Activated CD4-positive, alpha-beta memory T cell treated with anti-CD3 and anti-CD28 coated beads, Interleukin-2, amount 10 ng/mL, durations not matched to agents 7 days and 5 days (primary cell): ENCODE results near the gene COL11A1. TPM values are rescaled to one million over a fixed set of nuclear protein-coding genes. Genes with fewer than 3 reads are reported as not detected.
"Not testable (repeated sequence)": the region's sequence is repeated elsewhere in the genome, so short reads cannot be mapped to it uniquely, and the experiment has no call there.

Experiments used
- CTCF ChIA-PET: fragments of 350-600 bp; sonication (Branson Sonifier 250); formaldehyde crosslinking; loops from one replicate; lab custom pipeline; 2021; ENCODE audit warnings: antibody characterized with exemption, inconsistent platforms; lab: Charles Lee
- POLR2A ChIA-PET: fragments of 350-600 bp; sonication (Branson Sonifier 250); formaldehyde crosslinking; loops from one replicate; lab custom pipeline; 2021; ENCODE audit warnings: antibody characterized with exemption; lab: Charles Lee
- DNase-seq: peaks from one replicate; pipeline ENCODE4 v3.0.0-alpha.2; 2020
- H3K27ac Mint-ChIP-seq: one replicate; pipeline ENCODE4 v1.8.0; 2021; ENCODE audit warnings: mild to moderate bottlenecking, mixed read lengths
- H3K27me3 Mint-ChIP-seq: one replicate; pipeline ENCODE4 v1.8.0; 2021; ENCODE audit warnings: mixed read lengths
- H3K36me3 Mint-ChIP-seq: one replicate; pipeline ENCODE4 v1.8.0; 2021; ENCODE audit warnings: low read depth, mixed read lengths
- H3K4me1 Mint-ChIP-seq: one replicate; pipeline ENCODE4 v1.8.0; 2021; ENCODE audit warnings: mixed read lengths
- H3K4me3 Mint-ChIP-seq: one replicate; pipeline ENCODE4 v1.8.0; 2021; ENCODE audit warnings: mild to moderate bottlenecking, mixed read lengths
- H3K9me3 Mint-ChIP-seq: one replicate; pipeline ENCODE4 v1.8.0; 2021; ENCODE audit warnings: mixed read lengths
- total RNA-seq, 2 experiments: library from RNA; stranded (reverse); gene quantifications; one replicate each; pipeline ENCODE4 v1.2.3, GENCODE V29; 2021

The COL11A1 gene
- total RNA-seq, 2 experiments from 2014 or later = not detected

- Mint-ChIP-seq H3K36me3 (no peaks in the 10 kb centered on the region), H3K27ac (no peak overlapping the region), H3K9me3 (peaks cover under 1% of the 10 kb centered on the region), H3K4me1 (no peaks in the 10 kb centered on the region), H3K27me3 (no peaks in the 10 kb centered on the region), H3K4me3 (no peak overlapping the region)
- CTCF ChIA-PET = no interaction called here
- POLR2A ChIA-PET = no interaction called here
- no peak for DNase-seq
Observed at GRCh38 chr1:102937401-102937800, 170.9 kb downstream of the COL11A1 start.

- H3K27ac Mint-ChIP-seq, H3K36me3 Mint-ChIP-seq, H3K4me1 Mint-ChIP-seq, POLR2A ChIA-PET, H3K9me3 Mint-ChIP-seq, DNase-seq, CTCF ChIA-PET, H3K4me3 Mint-ChIP-seq, H3K27me3 Mint-ChIP-seq: not testable (repeated sequence)
Observed at GRCh38 chr1:102933362-102933761, 175.0 kb downstream of the COL11A1 start.

GRCh38 chr1:102919659-102920058, 188.7 kb downstream of the COL11A1 start:
- no peak overlapping the region for H3K4me3 Mint-ChIP-seq
- H3K27ac Mint-ChIP-seq = no peak overlapping the region

GRCh38 chr1:102901996-102902395, 206.3 kb downstream of the COL11A1 start:
- ChIA-PET POLR2A (no interaction called here), CTCF (no interaction called here)
- Mint-ChIP-seq H3K4me3 (no peak overlapping the region), H3K4me1 (no peaks in the 10 kb centered on the region), H3K9me3 (no peaks in the 10 kb centered on the region), H3K36me3 (no peaks in the 10 kb centered on the region), H3K27ac (no peak overlapping the region), H3K27me3 (no peaks in the 10 kb centered on the region)
- no peak for DNase-seq

More at GRCh38 chr1:102919659-102920058, 188.7 kb downstream of the COL11A1 start:
- DNase-seq = no peak
- H3K36me3 Mint-ChIP-seq = no peaks in the 10 kb centered on the region
- H3K27me3 Mint-ChIP-seq = no peaks in the 10 kb centered on the region
- H3K9me3 Mint-ChIP-seq = no peaks in the 10 kb centered on the region
- H3K4me1 Mint-ChIP-seq = no peaks in the 10 kb centered on the region
- POLR2A ChIA-PET = no interaction called here
- CTCF ChIA-PET = no interaction called here

DNA sequence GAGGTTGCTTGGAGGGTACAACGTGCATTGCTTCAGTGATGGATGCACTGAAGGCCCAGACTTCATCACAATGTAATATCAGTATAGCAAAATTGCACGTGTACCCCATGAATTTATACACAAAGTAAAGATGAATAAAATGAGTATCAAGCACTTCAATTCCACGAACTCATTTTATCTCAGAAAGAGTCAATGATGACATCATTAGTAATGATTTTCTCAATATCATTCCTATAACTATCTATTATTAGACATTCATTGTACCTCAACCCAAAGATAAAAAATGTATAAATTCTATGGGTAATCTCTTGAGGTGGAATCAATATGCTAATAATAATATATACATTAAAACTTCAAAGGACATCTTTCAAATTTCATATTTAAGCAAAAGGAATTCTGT, 208.4 kb downstream of the COL11A1 start:
- Mint-ChIP-seq H3K9me3 (no peaks in the 10 kb centered on the region), H3K4me1 (no peaks in the 10 kb centered on the region)
- CTCF ChIA-PET = no interaction called here

DNA sequence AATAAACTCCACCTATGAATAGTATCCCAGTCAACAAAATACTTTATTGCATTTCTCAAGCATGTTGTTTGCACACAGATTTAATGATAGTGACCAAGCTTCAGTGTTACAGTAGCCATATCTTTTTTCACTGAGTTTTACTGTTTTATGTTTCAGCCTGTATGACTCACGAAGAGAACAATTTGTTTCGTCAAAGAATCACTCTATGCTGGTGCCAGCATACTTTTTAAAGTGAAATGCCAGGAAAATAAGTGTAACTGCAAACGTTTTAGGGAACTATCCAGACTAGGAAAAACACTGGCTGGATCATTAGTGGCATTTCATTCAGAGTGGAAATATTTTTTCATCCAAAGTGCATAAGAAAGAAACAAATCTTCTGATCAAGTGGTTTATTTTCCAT, 210.8 kb downstream of the COL11A1 start:
- H3K9me3 Mint-ChIP-seq = no peaks in the 10 kb centered on the region
- no peak for DNase-seq
- H3K36me3 Mint-ChIP-seq = no peaks in the 10 kb centered on the region
- ChIA-PET POLR2A (no interaction called here), CTCF (no interaction called here)
- no peak overlapping the region for H3K27ac Mint-ChIP-seq
- no peaks in the 10 kb centered on the region for H3K27me3 Mint-ChIP-seq
- H3K4me3 Mint-ChIP-seq = no peak overlapping the region
- H3K4me1 Mint-ChIP-seq = no peaks in the 10 kb centered on the region

More for the DNA sequence above, 208.4 kb downstream of the COL11A1 start:
- DNase-seq = no peak
- Mint-ChIP-seq H3K27me3 (no peaks in the 10 kb centered on the region), H3K27ac (no peak overlapping the region), H3K4me3 (no peak overlapping the region), H3K36me3 (no peaks in the 10 kb centered on the region)
- POLR2A ChIA-PET = no interaction called here

DNA sequence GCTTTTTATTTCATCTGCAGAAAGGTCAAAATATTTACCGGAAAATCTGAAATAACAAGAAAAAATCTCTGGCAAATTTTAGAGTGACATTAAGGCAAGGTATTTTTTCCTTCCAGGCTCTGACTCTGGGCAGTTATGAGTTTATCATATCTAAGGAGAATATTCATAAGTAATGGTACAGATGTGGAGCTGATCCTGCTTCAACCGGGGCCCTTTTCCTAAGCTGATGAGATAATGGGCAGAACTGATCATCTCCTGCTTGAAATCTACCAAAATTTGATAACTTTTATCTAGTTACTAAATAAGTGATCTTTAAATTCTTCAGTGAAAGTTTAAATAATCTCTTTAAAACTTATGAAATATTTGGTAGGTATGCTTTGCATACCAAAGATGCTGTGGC, 211.6 kb downstream of the COL11A1 start:
- ChIA-PET POLR2A (no interaction called here), CTCF (no interaction called here)
- Mint-ChIP-seq H3K27me3 (no peaks in the 10 kb centered on the region), H3K9me3 (no peaks in the 10 kb centered on the region), H3K4me1 (no peaks in the 10 kb centered on the region), H3K36me3 (no peaks in the 10 kb centered on the region), H3K4me3 (no peak overlapping the region), H3K27ac (no peak overlapping the region)
- DNase-seq = no peak

- no peaks in the 10 kb centered on the region for H3K9me3 Mint-ChIP-seq
- no peak overlapping the region for H3K4me3 Mint-ChIP-seq
- H3K36me3 Mint-ChIP-seq = no peaks in the 10 kb centered on the region
- POLR2A ChIA-PET = no interaction called here
- no peaks in the 10 kb centered on the region for H3K4me1 Mint-ChIP-seq
- no peak for DNase-seq
- no peak overlapping the region for H3K27ac Mint-ChIP-seq
- no peaks in the 10 kb centered on the region for H3K27me3 Mint-ChIP-seq
- CTCF ChIA-PET = no interaction called here
Observed at GRCh38 chr1:102896286-102896685, 212.0 kb downstream of the COL11A1 start.

DNA sequence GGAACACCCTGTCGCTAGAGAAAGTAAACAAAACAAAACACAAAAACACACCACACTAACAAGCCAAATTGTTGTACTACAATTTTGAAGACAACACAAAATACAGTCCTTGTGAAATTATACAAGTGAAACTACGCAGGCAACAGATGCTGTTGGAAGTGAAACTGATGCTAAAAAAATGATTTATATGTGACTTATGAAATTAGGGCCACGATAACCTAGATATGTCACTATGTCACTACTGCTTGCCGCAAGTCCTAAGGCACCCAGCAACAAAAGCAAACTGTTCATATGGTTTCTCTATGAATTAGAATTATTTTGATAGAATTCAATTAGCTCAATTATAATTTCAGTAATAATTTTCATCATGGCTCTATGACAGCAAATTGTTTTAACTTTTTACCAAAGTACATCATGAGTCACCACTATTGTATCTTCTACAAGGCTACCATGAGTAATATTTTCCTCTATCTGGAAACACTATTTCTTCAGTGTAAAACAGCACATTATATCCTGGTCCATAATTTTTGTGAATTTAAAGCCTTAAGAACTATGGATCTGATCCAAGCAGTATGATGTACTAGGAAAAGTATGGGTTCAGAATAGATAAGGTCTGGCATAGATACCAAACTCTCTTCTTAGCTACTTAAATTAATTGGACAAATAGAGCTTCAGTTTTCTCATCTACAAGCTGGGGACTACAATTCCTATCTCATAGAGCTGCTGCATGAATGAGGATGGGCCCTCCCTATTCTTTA, 216.3 kb downstream of the COL11A1 start:
- POLR2A ChIA-PET = no interaction called here
- CTCF ChIA-PET = no interaction called here
- Mint-ChIP-seq H3K9me3 (no peaks in the 10 kb centered on the region), H3K36me3 (no peaks in the 10 kb centered on the region), H3K27me3 (no peaks in the 10 kb centered on the region), H3K27ac (no peak overlapping the region), H3K4me3 (no peak overlapping the region), H3K4me1 (no peaks in the 10 kb centered on the region)
- DNase-seq = no peak

DNA sequence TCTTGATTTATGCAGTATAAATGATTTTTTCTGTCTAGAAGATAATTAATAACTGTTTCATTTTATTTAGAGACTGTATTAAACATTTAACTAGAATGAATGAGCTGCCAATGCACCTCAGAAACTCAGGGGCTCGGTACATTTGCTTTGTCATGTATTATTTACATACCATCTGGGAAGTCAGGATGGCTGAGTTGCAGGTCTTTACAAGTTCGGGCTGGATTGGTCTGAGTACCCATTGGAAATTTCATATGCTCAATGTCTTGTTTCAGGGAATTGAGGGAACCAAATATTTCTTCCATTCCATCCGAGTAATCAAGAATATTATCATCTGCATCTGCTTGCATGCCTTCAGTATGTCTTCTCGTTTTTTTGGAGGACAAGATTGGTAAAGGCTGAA, 221.7 kb downstream of the COL11A1 start:
- CTCF ChIA-PET = no interaction called here
- Mint-ChIP-seq H3K36me3 (no peaks in the 10 kb centered on the region), H3K27ac (no peak overlapping the region), H3K4me1 (no peaks in the 10 kb centered on the region), H3K4me3 (no peak overlapping the region), H3K27me3 (no peaks in the 10 kb centered on the region), H3K9me3 (no peaks in the 10 kb centered on the region)
- POLR2A ChIA-PET = no interaction called here
- DNase-seq = no peak

GRCh38 chr1:102884238-102884637, 224.1 kb downstream of the COL11A1 start:
- ChIA-PET CTCF (no interaction called here), POLR2A (no interaction called here)
- Mint-ChIP-seq H3K9me3 (no peaks in the 10 kb centered on the region), H3K4me3 (no peak overlapping the region), H3K27ac (no peak overlapping the region), H3K4me1 (no peaks in the 10 kb centered on the region), H3K36me3 (no peaks in the 10 kb centered on the region), H3K27me3 (no peaks in the 10 kb centered on the region)
- DNase-seq = no peak

DNA sequence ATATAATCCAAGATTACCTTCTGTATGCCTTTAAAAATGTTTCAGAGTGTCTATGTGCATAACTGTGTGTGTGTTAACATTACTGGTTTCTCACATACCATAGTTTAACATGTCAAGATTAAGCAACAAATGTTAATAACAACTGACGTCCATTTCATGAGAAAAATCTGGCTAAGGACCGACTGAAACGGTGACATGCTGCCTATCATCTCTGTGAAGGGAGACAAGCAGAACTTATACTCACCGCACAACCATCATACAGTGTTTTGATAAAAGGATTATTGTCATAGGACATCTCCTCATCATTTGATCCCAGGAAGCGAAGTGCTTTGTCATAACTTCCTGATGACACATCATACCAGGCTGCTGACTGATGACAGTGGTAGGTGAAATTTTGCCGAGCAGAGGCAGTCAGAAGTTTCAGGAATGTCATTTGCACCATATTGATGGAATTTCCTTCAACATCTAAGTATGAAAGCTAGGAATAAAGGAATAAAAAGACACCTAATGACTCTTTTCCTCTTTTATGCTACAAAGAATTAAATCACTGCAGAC, 228.8 kb downstream of the COL11A1 start:
- no peak overlapping the region for H3K27ac Mint-ChIP-seq
- no peak for DNase-seq
- no peaks in the 10 kb centered on the region for H3K27me3 Mint-ChIP-seq
- no peaks in the 10 kb centered on the region for H3K36me3 Mint-ChIP-seq
- no peaks in the 10 kb centered on the region for H3K9me3 Mint-ChIP-seq
- H3K4me3 Mint-ChIP-seq = no peak overlapping the region
- ChIA-PET POLR2A (no interaction called here), CTCF (no interaction called here)
- H3K4me1 Mint-ChIP-seq = no peaks in the 10 kb centered on the region

GRCh38 chr1:102875756-102876155, 232.6 kb downstream of the COL11A1 start:
- no peaks in the 10 kb centered on the region for H3K27me3 Mint-ChIP-seq
- no peaks in the 10 kb centered on the region for H3K36me3 Mint-ChIP-seq
- POLR2A ChIA-PET = no interaction called here
- no peaks in the 10 kb centered on the region for H3K9me3 Mint-ChIP-seq
- H3K27ac Mint-ChIP-seq = no peak overlapping the region
- no peak overlapping the region for H3K4me3 Mint-ChIP-seq
- H3K4me1 Mint-ChIP-seq = no peaks in the 10 kb centered on the region
- DNase-seq = no peak
- CTCF ChIA-PET = no interaction called here

- no peak for DNase-seq
- no peaks in the 10 kb centered on the region for H3K36me3 Mint-ChIP-seq
- CTCF ChIA-PET = no interaction called here
- H3K4me3 Mint-ChIP-seq = no peak overlapping the region
- no peaks in the 10 kb centered on the region for H3K4me1 Mint-ChIP-seq
- H3K27ac Mint-ChIP-seq = no peak overlapping the region
- peaks cover 4% of the 10 kb centered on the region for H3K9me3 Mint-ChIP-seq
- H3K27me3 Mint-ChIP-seq = no peaks in the 10 kb centered on the region
- POLR2A ChIA-PET = no interaction called here
Observed at GRCh38 chr1:102872526-102872925, 235.8 kb downstream of the COL11A1 start.
